ENCODE measurements around the gene GJB5.

The GJB5 gene

GRCh38 chr1:34785875-34786470 lies 31.1 kb downstream of the GJB5 start:
- 50 to 90% methylated on average over 2 of the region's 4 CpGs for WGBS, 2 experiments (ENCODE audit: insufficient coverage in 2 of 2)
- Histone ChIP-seq H3K27ac (ENCODE audit: low read depth, low read length, severe bottlenecking) (no peak overlapping the region), H3K4me3 (ENCODE audit: extremely low read depth, insufficient read depth, low read length, poor library complexity, severe bottlenecking) (no peak overlapping the region), H3K36me3 (ENCODE audit: control insufficient read depth, insufficient read depth, low read length) (no peaks in the 10 kb centered on the region), H3K9me3 (ENCODE audit: control insufficient read depth, low read length) (no peaks in the 10 kb centered on the region), H3K4me1 (ENCODE audit: control insufficient read depth, insufficient read depth, low read length, poor library complexity, severe bottlenecking) (no peaks in the 10 kb centered on the region)

GRCh38 chr1:34786521-34787325 lies 31.9 kb downstream of the GJB5 start:
- Histone ChIP-seq H3K9me3 (ENCODE audit: control insufficient read depth, low read length) (no peaks in the 10 kb centered on the region), H3K4me3 (ENCODE audit: extremely low read depth, insufficient read depth, low read length, poor library complexity, severe bottlenecking) (no peak overlapping the region), H3K4me1 (ENCODE audit: control insufficient read depth, insufficient read depth, low read length, poor library complexity, severe bottlenecking) (no peaks in the 10 kb centered on the region), H3K27ac (ENCODE audit: low read depth, low read length, severe bottlenecking) (no peak overlapping the region), H3K36me3 (ENCODE audit: control insufficient read depth, insufficient read depth, low read length) (no peaks in the 10 kb centered on the region)
- 53 to 55% methylated on average over 11 to 12 of the region's 14 CpGs for WGBS, 2 experiments (ENCODE audit: insufficient coverage in 2 of 2)

GRCh38 chr1:34787461-34788420 lies 32.9 kb downstream of the GJB5 start:
- H3K27ac ChIP-seq (ENCODE audit: low read depth, low read length, severe bottlenecking): no peak overlapping the region
- no peaks in the 10 kb centered on the region for H3K4me1 ChIP-seq (ENCODE audit: control insufficient read depth, insufficient read depth, low read length, poor library complexity, severe bottlenecking)
- WGBS, 2 experiments (ENCODE audit: insufficient coverage in 2 of 2): 53 to 58% methylated on average over 7 to 9 of the region's 9 CpGs
- no peaks in the 10 kb centered on the region for H3K9me3 ChIP-seq (ENCODE audit: control insufficient read depth, low read length)
- no peaks in the 10 kb centered on the region for H3K36me3 ChIP-seq (ENCODE audit: control insufficient read depth, insufficient read depth, low read length)
- H3K4me3 ChIP-seq (ENCODE audit: extremely low read depth, insufficient read depth, low read length, poor library complexity, severe bottlenecking): no peak overlapping the region

DNA sequence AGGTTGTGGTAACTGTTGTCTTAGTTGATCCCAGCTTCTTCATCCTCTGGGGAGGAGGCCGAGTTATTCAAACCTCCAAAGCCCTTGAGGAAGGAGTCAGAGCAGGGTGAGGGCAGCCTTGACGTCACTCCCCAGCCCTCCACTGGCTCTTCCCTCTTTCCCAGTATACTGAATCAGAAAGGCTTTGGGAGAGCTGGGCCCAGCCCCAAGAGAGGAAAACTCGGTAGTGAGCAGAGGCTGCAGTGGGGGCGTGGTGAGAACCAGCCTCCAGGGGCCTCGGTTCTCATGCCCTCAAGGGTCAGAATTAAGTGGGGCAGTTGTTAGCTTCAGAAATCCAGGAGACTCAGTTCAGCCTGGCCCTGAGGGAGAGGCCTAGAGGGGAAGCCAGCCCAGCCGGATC lies 36.1 kb downstream of the GJB5 start:
- peaks cover 4% of the 10 kb centered on the region for H3K36me3 ChIP-seq (ENCODE audit: control insufficient read depth, insufficient read depth, low read length)
- H3K4me1 ChIP-seq (ENCODE audit: control insufficient read depth, insufficient read depth, low read length, poor library complexity, severe bottlenecking): no peaks in the 10 kb centered on the region
- no peak overlapping the region for H3K4me3 ChIP-seq (ENCODE audit: extremely low read depth, insufficient read depth, low read length, poor library complexity, severe bottlenecking)
- H3K9me3 ChIP-seq (ENCODE audit: control insufficient read depth, low read length): no peaks in the 10 kb centered on the region
- no peak overlapping the region for H3K27ac ChIP-seq (ENCODE audit: low read depth, low read length, severe bottlenecking)
- 70 to 76% methylated on average over 4 to 6 of the region's 6 CpGs for WGBS, 2 experiments (ENCODE audit: insufficient coverage in 2 of 2)

- no peaks in the 10 kb centered on the region for H3K4me1 ChIP-seq (ENCODE audit: control insufficient read depth, insufficient read depth, low read length, poor library complexity, severe bottlenecking)
- peak overlapping the region; percentile 35 for H3K4me3 ChIP-seq (ENCODE audit: extremely low read depth, insufficient read depth, low read length, poor library complexity, severe bottlenecking)
- H3K9me3 ChIP-seq (ENCODE audit: control insufficient read depth, low read length): no peaks in the 10 kb centered on the region
- H3K36me3 ChIP-seq (ENCODE audit: control insufficient read depth, insufficient read depth, low read length): peaks cover 4% of the 10 kb centered on the region
- 86 to 95% methylated on average over 4 to 9 of the region's 10 CpGs for WGBS, 2 experiments (ENCODE audit: insufficient coverage in 2 of 2)
- H3K27ac ChIP-seq (ENCODE audit: low read depth, low read length, severe bottlenecking): no peak overlapping the region
Measured at GRCh38 chr1:34792424-34792823, 37.6 kb downstream of the GJB5 start.

- H3K4me1 ChIP-seq (ENCODE audit: control insufficient read depth, insufficient read depth, low read length, poor library complexity, severe bottlenecking): no peaks in the 10 kb centered on the region
- no peak within 1 kb of the TSS for H3K27ac ChIP-seq (ENCODE audit: low read depth, low read length, severe bottlenecking)
- H3K9me3 ChIP-seq (ENCODE audit: control insufficient read depth, low read length): no peaks in the 10 kb centered on the region
- peak within 1 kb of the TSS; percentile 35 for H3K4me3 ChIP-seq (ENCODE audit: extremely low read depth, insufficient read depth, low read length, poor library complexity, severe bottlenecking)
- peaks cover 4% of the 10 kb centered on the region for H3K36me3 ChIP-seq (ENCODE audit: control insufficient read depth, insufficient read depth, low read length)
- 16 to 21% methylated on average over 27 to 29 of the region's 45 CpGs for WGBS, 2 experiments (ENCODE audit: insufficient coverage in 2 of 2)
Measured at GRCh38 chr1:34792868-34793727, 38.3 kb downstream of the GJB5 start, which contains the start of gene GJA4. Gene GJA4 (plus strand): TSS chr1:34792999. CDS start chr1:34794214, 1,215 bp downstream.

- Histone ChIP-seq H3K4me1 (ENCODE audit: control insufficient read depth, insufficient read depth, low read length, poor library complexity, severe bottlenecking) (no peaks in the 10 kb centered on the region), H3K4me3 (ENCODE audit: extremely low read depth, insufficient read depth, low read length, poor library complexity, severe bottlenecking) (peak overlapping the region; percentile 35), H3K27ac (ENCODE audit: low read depth, low read length, severe bottlenecking) (no peak overlapping the region), H3K36me3 (ENCODE audit: control insufficient read depth, insufficient read depth, low read length) (peaks cover 4% of the 10 kb centered on the region), H3K9me3 (ENCODE audit: control insufficient read depth, low read length) (no peaks in the 10 kb centered on the region)
- 94 to 95% methylated on average over 37 to 38 of the region's 40 CpGs for WGBS, 2 experiments (ENCODE audit: insufficient coverage in 2 of 2)
Measured at GRCh38 chr1:34794001-34794789, 39.3 kb downstream of the GJB5 start.

DNA sequence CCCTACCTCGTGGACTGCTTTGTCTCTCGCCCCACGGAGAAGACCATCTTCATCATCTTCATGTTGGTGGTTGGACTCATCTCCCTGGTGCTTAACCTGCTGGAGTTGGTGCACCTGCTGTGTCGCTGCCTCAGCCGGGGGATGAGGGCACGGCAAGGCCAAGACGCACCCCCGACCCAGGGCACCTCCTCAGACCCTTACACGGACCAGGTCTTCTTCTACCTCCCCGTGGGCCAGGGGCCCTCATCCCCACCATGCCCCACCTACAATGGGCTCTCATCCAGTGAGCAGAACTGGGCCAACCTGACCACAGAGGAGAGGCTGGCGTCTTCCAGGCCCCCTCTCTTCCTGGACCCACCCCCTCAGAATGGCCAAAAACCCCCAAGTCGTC lies 39.9 kb downstream of the GJB5 start:
- H3K4me3 ChIP-seq (ENCODE audit: extremely low read depth, insufficient read depth, low read length, poor library complexity, severe bottlenecking): peak overlapping the region; percentile 35
- WGBS, 2 experiments (ENCODE audit: insufficient coverage in 2 of 2): 93 to 97% methylated on average over 8 of the region's 12 CpGs
- H3K4me1 ChIP-seq (ENCODE audit: control insufficient read depth, insufficient read depth, low read length, poor library complexity, severe bottlenecking): no peaks in the 10 kb centered on the region
- H3K27ac ChIP-seq (ENCODE audit: low read depth, low read length, severe bottlenecking): no peak overlapping the region
- H3K36me3 ChIP-seq (ENCODE audit: control insufficient read depth, insufficient read depth, low read length): peaks cover 4% of the 10 kb centered on the region
- no peaks in the 10 kb centered on the region for H3K9me3 ChIP-seq (ENCODE audit: control insufficient read depth, low read length)

GRCh38 chr1:34795916-34796315 lies 41.1 kb downstream of the GJB5 start:
- Histone ChIP-seq H3K4me3 (ENCODE audit: extremely low read depth, insufficient read depth, low read length, poor library complexity, severe bottlenecking) (peak overlapping the region; percentile 35), H3K4me1 (ENCODE audit: control insufficient read depth, insufficient read depth, low read length, poor library complexity, severe bottlenecking) (no peaks in the 10 kb centered on the region), H3K27ac (ENCODE audit: low read depth, low read length, severe bottlenecking) (no peak overlapping the region), H3K9me3 (ENCODE audit: control insufficient read depth, low read length) (no peaks in the 10 kb centered on the region), H3K36me3 (ENCODE audit: control insufficient read depth, insufficient read depth, low read length) (peaks cover 4% of the 10 kb centered on the region)
- 68 to 94% methylated on average over 3 to 5 of the region's 6 CpGs for WGBS, 2 experiments (ENCODE audit: insufficient coverage in 2 of 2)

Measured in mesodermal cell (in vitro differentiated cells).